Activated B cell treated with CpG ODN at 0.5 μM for 24 hours (primary cell): ENCODE data around the gene GJB3. TPM values are rescaled to one million over a fixed set of nuclear protein-coding genes. Genes with fewer than 3 reads are reported as not detected.
"Not testable (repeated sequence)": the region's sequence is repeated elsewhere in the genome, so short reads cannot be mapped to it uniquely, and the experiment has no call there.

ENCODE experiments used
- ATAC-seq: fragments of 200-7000 bp; cut with Tn5 transposase; one replicate; pipeline ENCODE4 v1.10.0; 2021; ENCODE audit warnings: low read depth, mild to moderate bottlenecking, moderate library complexity
- CTCF ChIA-PET: fragments of 350-600 bp; sonication (Branson Sonifier 250); formaldehyde crosslinking; loops from one replicate; lab custom pipeline; 2021; ENCODE audit warnings: antibody characterized with exemption; lab: Charles Lee
- POLR2A ChIA-PET: fragments of 350-600 bp; sonication (Branson Sonifier 250); formaldehyde crosslinking; loops from one replicate; lab custom pipeline; 2021; ENCODE audit warnings: antibody characterized with exemption; lab: Charles Lee
- DNase-seq: peaks from one replicate; pipeline ENCODE4 v3.0.0; 2022
- H3K27ac Mint-ChIP-seq: one replicate; pipeline ENCODE4 v1.8.0; 2020; ENCODE audit warnings: mixed read lengths
- H3K27me3 Mint-ChIP-seq: one replicate; pipeline ENCODE4 v1.8.0; 2021; ENCODE audit warnings: mixed read lengths
- H3K36me3 Mint-ChIP-seq: one replicate; pipeline ENCODE4 v1.8.0; 2021; ENCODE audit warnings: low read depth, mixed read lengths
- H3K4me1 Mint-ChIP-seq: one replicate; pipeline ENCODE4 v1.8.0; 2021; ENCODE audit warnings: mixed read lengths
- H3K4me3 Mint-ChIP-seq: one replicate; pipeline ENCODE4 v1.8.0; 2020; ENCODE audit warnings: mild to moderate bottlenecking, mixed read lengths
- H3K9me3 Mint-ChIP-seq: one replicate; pipeline ENCODE4 v1.8.0; 2020; ENCODE audit warnings: mixed read lengths
- intact Hi-C: fragments of 100-400 bp; cut with micrococcal nuclease; formaldehyde crosslinking; loops from one replicate; pipeline ENCODE4 v1.15.1; 2024
- total RNA-seq: library from RNA; stranded (reverse); gene quantifications from 2 replicates; pipeline ENCODE4 v1.2.3, GENCODE V29; 2022
- TF ChIP-seq, protein P1 (sequence below): fragments of 200-600 bp; IDR thresholded peaks from one replicate; pipeline ENCODE4 v1.8.0; 2022; ENCODE audit warnings: antibody characterized with exemption, mild to moderate bottlenecking

Gene GJB3
- total RNA-seq, 1 donor from 2014 or later, result not detected

DNA sequence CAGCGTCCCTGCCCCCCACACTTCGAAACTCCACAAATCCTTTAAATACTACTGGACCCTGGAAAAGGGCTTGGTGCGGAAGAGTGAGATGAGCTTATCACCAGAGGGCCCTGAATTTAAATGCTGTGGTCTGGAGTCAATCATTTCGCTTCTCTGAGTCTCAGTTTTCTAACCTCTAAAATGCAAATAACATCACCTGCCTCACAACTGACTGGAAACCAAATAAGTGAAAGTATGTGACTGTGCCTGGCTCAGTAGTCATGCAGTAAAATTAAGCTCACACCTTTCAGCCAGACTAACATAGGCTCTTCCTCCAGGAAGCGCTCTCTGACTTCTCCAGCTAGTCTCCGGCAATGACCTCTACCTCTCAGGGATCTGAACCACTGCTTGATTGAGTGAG lies 16.0 kb downstream of the GJB3 start:
- Mint-ChIP-seq H3K4me3 (no peak overlapping the region), H3K27ac (no peak overlapping the region), H3K4me1 (peaks cover 20% of the 10 kb centered on the region), H3K9me3 (no peaks in the 10 kb centered on the region), H3K27me3 (peaks cover 15% of the 10 kb centered on the region), H3K36me3 (no peaks in the 10 kb centered on the region)
- DNase-seq (no peak), ATAC-seq (peak; percentile 28)
- intact Hi-C loops, result no loop called here
- ChIA-PET POLR2A (interaction anchor here (1.1 kb wide), 1 partner anchor 63 kb away, joined by 3 read pairs; the partner anchor contains the start of gene SMIM12), CTCF (interaction anchor here (1.2 kb wide), 1 partner anchor 9 kb away, joined by 3 read pairs; no protein-coding TSS in a partner anchor)
- TF ChIP-seq, protein P1, sequence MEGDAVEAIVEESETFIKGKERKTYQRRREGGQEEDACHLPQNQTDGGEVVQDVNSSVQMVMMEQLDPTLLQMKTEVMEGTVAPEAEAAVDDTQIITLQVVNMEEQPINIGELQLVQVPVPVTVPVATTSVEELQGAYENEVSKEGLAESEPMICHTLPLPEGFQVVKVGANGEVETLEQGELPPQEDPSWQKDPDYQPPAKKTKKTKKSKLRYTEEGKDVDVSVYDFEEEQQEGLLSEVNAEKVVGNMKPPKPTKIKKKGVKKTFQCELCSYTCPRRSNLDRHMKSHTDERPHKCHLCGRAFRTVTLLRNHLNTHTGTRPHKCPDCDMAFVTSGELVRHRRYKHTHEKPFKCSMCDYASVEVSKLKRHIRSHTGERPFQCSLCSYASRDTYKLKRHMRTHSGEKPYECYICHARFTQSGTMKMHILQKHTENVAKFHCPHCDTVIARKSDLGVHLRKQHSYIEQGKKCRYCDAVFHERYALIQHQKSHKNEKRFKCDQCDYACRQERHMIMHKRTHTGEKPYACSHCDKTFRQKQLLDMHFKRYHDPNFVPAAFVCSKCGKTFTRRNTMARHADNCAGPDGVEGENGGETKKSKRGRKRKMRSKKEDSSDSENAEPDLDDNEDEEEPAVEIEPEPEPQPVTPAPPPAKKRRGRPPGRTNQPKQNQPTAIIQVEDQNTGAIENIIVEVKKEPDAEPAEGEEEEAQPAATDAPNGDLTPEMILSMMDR, result no peak

DNA sequence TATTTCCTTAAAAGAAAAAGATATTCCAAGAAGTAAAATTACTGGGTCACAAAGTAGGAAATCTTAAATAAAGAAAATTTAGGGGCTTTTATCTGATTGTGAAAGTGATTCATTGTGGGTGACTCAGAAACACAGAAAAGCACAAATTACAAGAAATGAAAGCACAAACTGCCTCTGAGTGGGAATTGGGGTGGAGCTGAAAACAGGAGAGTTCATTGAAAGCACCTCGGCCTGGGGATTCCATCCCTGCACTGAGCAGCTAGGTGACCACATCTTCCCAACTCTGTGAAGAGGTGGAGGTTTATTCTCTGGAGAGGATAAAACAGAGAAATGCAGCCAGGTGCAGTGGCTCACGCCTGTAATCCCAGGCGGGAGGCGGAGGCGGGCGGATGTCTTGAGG lies 19.2 kb downstream of the GJB3 start:
- DNase-seq (no peak), ATAC-seq (no peak)
- Mint-ChIP-seq H3K36me3 (peaks cover 5% of the 10 kb centered on the region), H3K27ac (no peak overlapping the region), H3K9me3 (peaks cover 6% of the 10 kb centered on the region), H3K4me1 (peaks cover 13% of the 10 kb centered on the region), H3K27me3 (no peaks in the 10 kb centered on the region), H3K4me3 (no peak overlapping the region)
- intact Hi-C loops, result no loop called here
- ChIA-PET CTCF (no interaction called here), POLR2A (no interaction called here)
- TF ChIP-seq, protein P1, result no peak

DNA sequence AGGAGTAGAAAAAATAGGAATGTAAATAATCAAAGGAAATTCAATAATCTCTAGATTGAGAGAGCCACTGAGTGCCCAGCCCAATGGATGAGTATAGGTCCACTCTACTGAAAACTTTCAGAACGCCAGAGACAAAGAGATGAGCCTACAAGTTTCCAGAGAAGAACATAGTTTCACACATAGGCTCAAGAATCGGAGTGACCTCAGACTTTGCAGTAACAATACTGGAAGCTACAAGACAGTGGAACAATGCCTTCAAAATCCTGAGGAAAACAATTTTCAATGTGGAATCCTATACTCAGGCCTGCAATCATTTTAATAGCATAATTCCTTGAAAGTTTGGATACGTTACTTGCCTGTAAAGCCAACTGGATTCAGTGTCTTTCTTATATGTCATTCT lies 22.8 kb downstream of the GJB3 start:
- DNase-seq (no peak), ATAC-seq (no peak)
- no peaks in the 10 kb centered on the region for H3K27me3 Mint-ChIP-seq
- POLR2A ChIA-PET, result no interaction called here
- H3K9me3 Mint-ChIP-seq, result peaks cover 6% of the 10 kb centered on the region
- H3K4me3 Mint-ChIP-seq, result no peak overlapping the region
- H3K27ac Mint-ChIP-seq, result no peak overlapping the region
- H3K36me3 Mint-ChIP-seq, result peaks cover 5% of the 10 kb centered on the region
- intact Hi-C loops, result no loop called here
- CTCF ChIA-PET, result interaction anchor here (1.7 kb wide), 1 partner anchor 18 kb away, joined by 4 read pairs; no protein-coding TSS in a partner anchor
- TF ChIP-seq, protein P1, result no peak
- no peaks in the 10 kb centered on the region for H3K4me1 Mint-ChIP-seq

DNA sequence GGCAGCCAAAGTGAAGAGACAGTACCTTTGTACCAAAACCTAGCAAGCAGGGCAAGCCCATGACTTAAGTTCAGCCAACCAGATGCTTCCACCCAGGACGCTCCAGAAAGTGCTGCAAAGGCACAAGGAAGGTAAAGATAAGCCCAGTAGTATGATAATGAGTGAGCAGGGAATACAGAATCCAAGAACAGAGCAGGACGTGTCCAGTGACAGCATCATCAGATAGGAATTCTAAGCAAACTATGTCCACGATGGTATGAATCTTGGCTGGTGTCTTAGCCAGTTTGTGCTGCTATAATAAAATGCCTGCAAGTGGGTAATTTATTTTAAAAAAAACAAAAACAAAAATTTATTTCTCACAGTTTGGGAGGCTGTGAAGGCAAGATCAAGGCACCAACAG lies 25.4 kb downstream of the GJB3 start:
- ChIA-PET POLR2A (no interaction called here), CTCF (no interaction called here)
- H3K4me1 Mint-ChIP-seq, result no peaks in the 10 kb centered on the region
- intact Hi-C loops, result no loop called here
- TF ChIP-seq, protein P1, result no peak
- no peaks in the 10 kb centered on the region for H3K27me3 Mint-ChIP-seq
- no peak overlapping the region for H3K27ac Mint-ChIP-seq
- peaks cover 5% of the 10 kb centered on the region for H3K36me3 Mint-ChIP-seq
- H3K9me3 Mint-ChIP-seq, result peaks cover 10% of the 10 kb centered on the region
- H3K4me3 Mint-ChIP-seq, result no peak overlapping the region
- no peak for DNase-seq
- ATAC-seq, result no peak

DNA sequence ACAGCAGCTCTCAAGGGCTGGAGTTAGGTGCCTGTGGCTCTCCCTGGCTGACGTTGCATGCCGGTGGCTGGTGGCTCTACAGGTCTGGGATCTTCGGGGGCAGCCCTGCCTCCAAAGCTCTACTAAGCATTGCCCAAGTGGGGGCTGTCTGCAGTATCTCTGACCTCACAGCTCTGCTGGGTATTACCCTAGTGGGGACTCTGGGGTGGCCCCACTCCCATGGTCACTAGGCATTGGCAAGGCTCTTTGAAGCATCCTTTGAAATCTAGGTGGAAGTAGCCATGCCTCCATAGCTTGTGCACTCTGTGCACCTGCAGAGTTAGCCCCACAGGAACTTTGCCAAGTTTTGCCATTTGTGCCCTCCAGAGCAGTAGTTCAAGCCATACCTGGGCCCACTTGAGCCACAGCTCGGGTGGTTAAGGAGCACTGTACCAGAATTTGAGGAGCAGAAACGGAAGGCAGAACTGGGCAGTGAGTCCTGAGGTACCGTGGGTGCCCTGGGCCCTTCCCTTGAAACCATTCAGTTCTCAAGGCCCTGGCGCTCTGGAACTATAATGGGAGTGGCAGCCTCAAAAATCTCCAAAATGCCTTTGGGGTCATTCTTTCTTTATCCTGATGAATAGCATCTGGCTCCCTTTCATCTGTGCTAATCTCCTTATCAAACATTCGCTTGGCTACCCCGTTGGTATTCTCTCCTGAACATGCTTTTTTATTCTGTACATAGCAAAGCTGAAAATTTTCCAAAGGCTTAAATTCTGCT lies 27.2 kb downstream of the GJB3 start:
- intact Hi-C loops, result no loop called here
- ATAC-seq (no peak), DNase-seq (no peak)
- ChIA-PET CTCF (no interaction called here), POLR2A (no interaction called here)
- peaks cover 5% of the 10 kb centered on the region for H3K36me3 Mint-ChIP-seq
- no peaks in the 10 kb centered on the region for H3K27me3 Mint-ChIP-seq
- TF ChIP-seq, protein P1, result no peak
- no peak overlapping the region for H3K4me3 Mint-ChIP-seq
- H3K27ac Mint-ChIP-seq, result no peak overlapping the region
- peaks cover 10% of the 10 kb centered on the region for H3K9me3 Mint-ChIP-seq
- H3K4me1 Mint-ChIP-seq, result no peaks in the 10 kb centered on the region

DNA sequence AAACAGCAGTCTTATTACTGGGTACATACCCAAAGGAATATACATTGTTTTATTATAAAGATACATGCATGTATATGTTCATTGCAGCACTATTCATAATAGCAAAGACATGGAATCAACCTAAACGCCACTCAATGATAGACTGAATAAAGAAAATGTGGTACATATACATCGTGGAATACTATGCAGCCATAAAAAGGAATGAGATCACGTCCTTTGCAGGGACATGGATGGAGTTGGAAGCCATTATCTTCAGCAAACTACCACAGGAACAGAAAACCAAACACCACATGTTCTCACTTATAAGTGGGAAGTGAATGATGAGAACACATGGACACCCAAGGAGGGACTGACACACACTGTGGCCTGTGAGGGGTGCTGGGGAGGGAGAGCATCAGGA lies 29.8 kb downstream of the GJB3 start:
- DNase-seq, intact Hi-C loops, H3K27ac Mint-ChIP-seq, ATAC-seq, CTCF ChIA-PET, H3K9me3 Mint-ChIP-seq, POLR2A ChIA-PET, H3K36me3 Mint-ChIP-seq, H3K4me3 Mint-ChIP-seq, H3K27me3 Mint-ChIP-seq, H3K4me1 Mint-ChIP-seq: not testable (repeated sequence)
